H9 (cell line): Measurements from ENCODE around the gene MCF2L. TPM values are rescaled to one million over a fixed set of nuclear protein-coding genes. Genes with fewer than 3 reads are reported as not detected.

Source experiments
- DNase-seq: peaks from one replicate; pipeline ENCODE4 v3.0.0-alpha.2; 2017
- H2AFZ ChIP-seq: one replicate; pipeline ENCODE4 v1.6.1; 2013; ENCODE audit warnings: mild to moderate bottlenecking, low read length, control low read depth, moderate library complexity
- H2AK5ac ChIP-seq: 2 replicates; pipeline ENCODE4 v1.6.1; 2013; ENCODE audit warnings: low read length, control low read depth, mixed read lengths; ENCODE audit not compliant: insufficient read length
- H2BK120ac ChIP-seq: one replicate; pipeline ENCODE4 v1.6.1; 2013; ENCODE audit warnings: low read depth, mild to moderate bottlenecking, low read length, control low read depth, inconsistent platforms; ENCODE audit not compliant: poor library complexity, severe bottlenecking
- H2BK12ac ChIP-seq: 2 replicates; pipeline ENCODE4 v1.6.1; 2013; ENCODE audit warnings: low read length, control low read depth, mixed read lengths, low read depth; ENCODE audit not compliant: insufficient read length
- H2BK15ac ChIP-seq: 2 replicates; pipeline ENCODE4 v1.6.1; 2013; ENCODE audit warnings: low read depth, low read length, control low read depth
- H2BK20ac ChIP-seq: one replicate; pipeline ENCODE4 v1.6.1; 2013; ENCODE audit warnings: low read depth, mild to moderate bottlenecking, low read length, control low read depth, inconsistent platforms; ENCODE audit not compliant: poor library complexity, severe bottlenecking
- H2BK5ac ChIP-seq: 2 replicates; pipeline ENCODE4 v1.6.1; 2013; ENCODE audit warnings: low read length, control low read depth, mixed read lengths; ENCODE audit not compliant: insufficient read length
- H3K14ac ChIP-seq: 2 replicates; pipeline ENCODE4 v1.6.1; 2013; ENCODE audit warnings: low read length, control low read depth; ENCODE audit not compliant: insufficient read depth
- H3K18ac ChIP-seq: 2 replicates; pipeline ENCODE4 v1.6.1; 2013; ENCODE audit warnings: low read depth, mild to moderate bottlenecking, mixed read lengths, low read length, control low read depth; ENCODE audit not compliant: insufficient read length
- H3K23ac ChIP-seq: 2 replicates; pipeline ENCODE4 v1.6.1; 2013; ENCODE audit warnings: low read length, control low read depth, mixed read lengths, low read depth; ENCODE audit not compliant: insufficient read length
- H3K23me2 ChIP-seq: 2 replicates; pipeline ENCODE4 v1.6.1; 2013; ENCODE audit warnings: low read depth, mild to moderate bottlenecking, mixed read lengths, low read length, control low read depth; ENCODE audit not compliant: insufficient read length, poor library complexity, severe bottlenecking
- H3K27ac ChIP-seq: 2 replicates; pipeline ENCODE4 v1.5.1; 2013; ENCODE audit warnings: low read length, control low read depth, mixed read lengths, low read depth; ENCODE audit not compliant: insufficient read length
- H3K27me3 ChIP-seq: 2 replicates; pipeline ENCODE4 v1.6.1; 2013; ENCODE audit warnings: low read length, control low read depth, inconsistent platforms; ENCODE audit not compliant: insufficient read depth
- H3K4ac ChIP-seq: 2 replicates; pipeline ENCODE4 v1.6.1; 2013; ENCODE audit warnings: low read depth, mild to moderate bottlenecking, control low read depth, inconsistent platforms, low read length, moderate library complexity
- H3K4me1 ChIP-seq: 2 replicates; pipeline ENCODE4 v1.6.1; 2013; ENCODE audit warnings: low read length, control low read depth, inconsistent platforms; ENCODE audit not compliant: insufficient read depth
- H3K4me2 ChIP-seq: 2 replicates; pipeline ENCODE4 v1.6.1; 2013; ENCODE audit warnings: low read length, control low read depth, mixed read lengths; ENCODE audit not compliant: insufficient read length, insufficient read depth
- H3K56ac ChIP-seq: 2 replicates; pipeline ENCODE4 v1.6.1; 2013; ENCODE audit warnings: low read depth, mild to moderate bottlenecking, mixed read lengths, low read length, control low read depth; ENCODE audit not compliant: insufficient read length
- H3K79me1 ChIP-seq: 2 replicates; pipeline ENCODE4 v1.6.1; 2013; ENCODE audit warnings: low read depth, mild to moderate bottlenecking, moderate library complexity, low read length, control low read depth, inconsistent platforms; ENCODE audit not compliant: insufficient read depth, poor library complexity, severe bottlenecking
- H3K79me2 ChIP-seq: 2 replicates; pipeline ENCODE4 v1.6.1; 2013; ENCODE audit warnings: low read length, control low read depth, inconsistent platforms; ENCODE audit not compliant: insufficient read depth
- H3K9ac ChIP-seq: 2 replicates; pipeline ENCODE4 v1.6.1; 2013; ENCODE audit warnings: low read length, control low read depth, mixed read lengths; ENCODE audit not compliant: insufficient read length; ENCODE audit errors: extremely low read depth
- H3K9me3 ChIP-seq: one replicate; pipeline ENCODE4 v1.6.1; 2013; ENCODE audit warnings: low read depth, low read length, inconsistent platforms; ENCODE audit not compliant: control insufficient read depth
- H3T11ph ChIP-seq: one replicate; pipeline ENCODE4 v1.6.1; 2013; ENCODE audit warnings: mild to moderate bottlenecking, low read length, control low read depth, inconsistent platforms
- H4K20me1 ChIP-seq: one replicate; pipeline ENCODE4 v1.6.1; 2013; ENCODE audit not compliant: control insufficient read depth, insufficient read length, insufficient read depth
- H4K5ac ChIP-seq: 2 replicates; pipeline ENCODE4 v1.6.1; 2013; ENCODE audit warnings: low read depth, mild to moderate bottlenecking, mixed read lengths, low read length, control low read depth; ENCODE audit not compliant: insufficient read length
- H4K8ac ChIP-seq: replicated peaks from 2 replicates; pipeline ENCODE4 v1.6.1; 2013; ENCODE audit warnings: low read length, control low read depth, mixed read lengths, low read depth; ENCODE audit not compliant: insufficient read length
- H4K91ac ChIP-seq: 2 replicates; pipeline ENCODE4 v1.6.1; 2013; ENCODE audit warnings: low read depth, mild to moderate bottlenecking, moderate library complexity, mixed read lengths, low read length, control low read depth; ENCODE audit not compliant: insufficient read length
- H3K27ac Mint-ChIP-seq, 3 experiments: 2 replicates in 2 of 3; 3 replicates in 1 of 3; pipeline ENCODE4 v1.8.0; 2020 to 2021; ENCODE audit warnings: mixed read lengths in 3 of 3, mild to moderate bottlenecking in 1 of 3, moderate library complexity in 1 of 3
- H3K27me3 Mint-ChIP-seq: 2 replicates; pipeline ENCODE4 v1.8.0; 2021; ENCODE audit warnings: low read depth, mild to moderate bottlenecking, moderate library complexity, mixed read lengths
- H3K36me3 Mint-ChIP-seq, 3 experiments: 2 replicates in 2 of 3; 3 replicates in 1 of 3; pipeline ENCODE4 v1.8.0; 2020 to 2021; ENCODE audit warnings: low read depth in 3 of 3, mixed read lengths in 3 of 3; ENCODE audit not compliant: insufficient read depth in 1 of 3
- H3K4me1 Mint-ChIP-seq, 2 experiments: 2 replicates each; pipeline ENCODE4 v1.8.0; 2020; ENCODE audit warnings: mixed read lengths in 2 of 2
- H3K4me3 Mint-ChIP-seq, 2 experiments: 2 replicates in 1 of 2; 3 replicates in 1 of 2; pipeline ENCODE4 v1.8.0; 2020 to 2021; ENCODE audit warnings: mild to moderate bottlenecking in 2 of 2, mixed read lengths in 2 of 2, moderate library complexity in 1 of 2
- H3K9me3 Mint-ChIP-seq, 2 experiments: 2 replicates in 1 of 2; 3 replicates in 1 of 2; pipeline ENCODE4 v1.8.0; 2020; ENCODE audit warnings: mild to moderate bottlenecking in 2 of 2, mixed read lengths in 2 of 2, moderate library complexity in 1 of 2
- WGBS: extraction: QIAGEN DNeasy Blood & Tissue Kit; methylation state at CpG from one replicate; pipeline ENCODE4 v1.1.7; 2013; ENCODE audit warnings: missing lambda C conversion rate, low lambda C conversion rate, mixed read lengths; ENCODE audit not compliant: insufficient read length; ENCODE audit errors: extremely low coverage; 5-methylcytosine and 5-hydroxymethylcytosine counted together
- total RNA-seq: library from RNA; stranded (reverse); gene quantifications from 2 replicates; pipeline ENCODE4 v1.2.1, GENCODE V29; 2021
- TF ChIP-seq, protein P1 (sequence below): fragments of 200-600 bp; sonication (generic); conservative IDR thresholded peaks from 3 replicates; pipeline ENCODE4 v1.8.0; 2021; ENCODE audit warnings: antibody characterized with exemption, mild to moderate bottlenecking

MCF2L gene
- total RNA-seq, 1 experiment from 2014 or later = 18.5 TPM

GRCh38 chr13:113017506-113018215, 48.6 kb downstream of the MCF2L start:
- H3K56ac ChIP-seq = no peak overlapping the region
- H3K4me3 Mint-ChIP-seq = no peak overlapping the region

More at GRCh38 chr13:113017506-113018215, 48.6 kb downstream of the MCF2L start:
- DNase-seq = no peak
- Mint-ChIP-seq H3K27ac (peak overlapping the region in 2 of 3 experiments; percentile 30 to 54; a peak in 2 of 7 replicates), H3K36me3 (no peaks in the 10 kb centered on the region; a peak in 2 of 7 replicates), H3K4me1 (peaks cover 4 to 5% of the 10 kb centered on the region in 2 experiments), H3K9me3 (no peaks in the 10 kb centered on the region), H3K27me3 (no peaks in the 10 kb centered on the region)
- H3K27me3 ChIP-seq = no peaks in the 10 kb centered on the region
- no peaks in the 10 kb centered on the region for H3K9me3 ChIP-seq
- no peak overlapping the region for H3K27ac ChIP-seq
- no peak overlapping the region for H3T11ph ChIP-seq
- H3K4ac ChIP-seq = no peak overlapping the region
- no peaks in the 10 kb centered on the region for H3K79me1 ChIP-seq
- H2BK12ac ChIP-seq = no peak overlapping the region
- TF ChIP-seq, protein P1, sequence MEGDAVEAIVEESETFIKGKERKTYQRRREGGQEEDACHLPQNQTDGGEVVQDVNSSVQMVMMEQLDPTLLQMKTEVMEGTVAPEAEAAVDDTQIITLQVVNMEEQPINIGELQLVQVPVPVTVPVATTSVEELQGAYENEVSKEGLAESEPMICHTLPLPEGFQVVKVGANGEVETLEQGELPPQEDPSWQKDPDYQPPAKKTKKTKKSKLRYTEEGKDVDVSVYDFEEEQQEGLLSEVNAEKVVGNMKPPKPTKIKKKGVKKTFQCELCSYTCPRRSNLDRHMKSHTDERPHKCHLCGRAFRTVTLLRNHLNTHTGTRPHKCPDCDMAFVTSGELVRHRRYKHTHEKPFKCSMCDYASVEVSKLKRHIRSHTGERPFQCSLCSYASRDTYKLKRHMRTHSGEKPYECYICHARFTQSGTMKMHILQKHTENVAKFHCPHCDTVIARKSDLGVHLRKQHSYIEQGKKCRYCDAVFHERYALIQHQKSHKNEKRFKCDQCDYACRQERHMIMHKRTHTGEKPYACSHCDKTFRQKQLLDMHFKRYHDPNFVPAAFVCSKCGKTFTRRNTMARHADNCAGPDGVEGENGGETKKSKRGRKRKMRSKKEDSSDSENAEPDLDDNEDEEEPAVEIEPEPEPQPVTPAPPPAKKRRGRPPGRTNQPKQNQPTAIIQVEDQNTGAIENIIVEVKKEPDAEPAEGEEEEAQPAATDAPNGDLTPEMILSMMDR = no peak
- no peak overlapping the region for H4K91ac ChIP-seq
- H3K4me1 ChIP-seq = no peaks in the 10 kb centered on the region; the same call in 1 of the 2 replicates
- no peak overlapping the region for H2AK5ac ChIP-seq
- no peak overlapping the region for H3K9ac ChIP-seq
- H3K18ac ChIP-seq = no peak overlapping the region
- H3K4me2 ChIP-seq = no peak overlapping the region
- no peaks in the 10 kb centered on the region for H4K20me1 ChIP-seq
- no peak overlapping the region for H2BK20ac ChIP-seq
- H2BK5ac ChIP-seq = no peak overlapping the region
- no peak overlapping the region for H2AFZ ChIP-seq
- H4K8ac ChIP-seq = no peak overlapping the region
- no peak overlapping the region for H3K14ac ChIP-seq
- H2BK15ac ChIP-seq = no peak overlapping the region
- WGBS = no CpG with 5 or more reads among the region's 29 CpGs
- H3K23ac ChIP-seq = no peak overlapping the region
- no peaks in the 10 kb centered on the region for H3K79me2 ChIP-seq
- no peak overlapping the region for H2BK120ac ChIP-seq
- H3K23me2 ChIP-seq = no peaks in the 10 kb centered on the region
- H4K5ac ChIP-seq = no peak overlapping the region
